HEK293 (cell line): ENCODE results near the gene UNG.

Source experiments
- BCL11A ChIP-seq: fragments of 450-650 bp; formaldehyde crosslinking; IDR thresholded peaks from 2 replicates; pipeline ENCODE4 v1.5.1; 2016; ENCODE audit warnings: low read depth, missing biosample characterization, missing genetic modification characterization
- BCL11B ChIP-seq: fragments of 450-650 bp; formaldehyde crosslinking; IDR thresholded peaks from 2 replicates; pipeline ENCODE4 v1.5.1; 2016; ENCODE audit warnings: low read depth, missing biosample characterization, missing genetic modification characterization
- GLI4 ChIP-seq: fragments of 450-650 bp; formaldehyde crosslinking; IDR thresholded peaks from 2 replicates; pipeline ENCODE4 v1.5.1; 2016; ENCODE audit warnings: missing biosample characterization, missing genetic modification characterization
- IKZF3 ChIP-seq: fragments of 450-650 bp; IDR thresholded peaks from 2 replicates; pipeline ENCODE4 v1.5.0; 2018; ENCODE audit warnings: missing biosample characterization, mild to moderate bottlenecking, missing genetic modification characterization, moderate library complexity
- KLF7 ChIP-seq: fragments of 450-650 bp; formaldehyde crosslinking; IDR thresholded peaks from 2 replicates; pipeline ENCODE4 v1.5.1; 2016; ENCODE audit warnings: missing biosample characterization, missing genetic modification characterization, borderline replicate concordance
- MYNN ChIP-seq: fragments of 450-650 bp; formaldehyde crosslinking; IDR thresholded peaks from 2 replicates; pipeline ENCODE4 v1.5.1; 2016; ENCODE audit warnings: missing biosample characterization, missing genetic modification characterization, borderline replicate concordance
- SP7 ChIP-seq: fragments of 450-650 bp; formaldehyde crosslinking; IDR thresholded peaks from 2 replicates; pipeline ENCODE4 v1.5.1; 2016; ENCODE audit warnings: missing biosample characterization, missing genetic modification characterization
- TCF7L2 ChIP-seq: IDR thresholded peaks from 2 replicates; pipeline ENCODE4 v1.6.1; 2011; ENCODE audit warnings: low read depth, mild to moderate bottlenecking, inconsistent platforms, low read length, moderate library complexity, borderline replicate concordance
- TRIM28 ChIP-seq: IDR thresholded peaks from 2 replicates; pipeline ENCODE4 v1.6.1; 2011; ENCODE audit warnings: low read length, control low read depth, borderline replicate concordance
- ZBTB48 ChIP-seq: fragments of 450-650 bp; formaldehyde crosslinking; IDR thresholded peaks from 2 replicates; pipeline ENCODE4 v1.5.1; 2016; ENCODE audit warnings: missing biosample characterization, missing genetic modification characterization
- ZBTB8A ChIP-seq: fragments of 450-650 bp; formaldehyde crosslinking; IDR thresholded peaks from 2 replicates; pipeline ENCODE4 v1.5.1; 2016; ENCODE audit warnings: missing biosample characterization, missing genetic modification characterization
- ZNF148 ChIP-seq: fragments of 450-650 bp; formaldehyde crosslinking; IDR thresholded peaks from 2 replicates; pipeline ENCODE4 v1.5.0; 2017; ENCODE audit warnings: missing biosample characterization, missing genetic modification characterization, borderline replicate concordance
- ZNF16 ChIP-seq: fragments of 450-650 bp; formaldehyde crosslinking; IDR thresholded peaks from 2 replicates; pipeline ENCODE4 v1.5.1; 2016; ENCODE audit warnings: low read depth, missing biosample characterization, missing genetic modification characterization
- ZNF202 ChIP-seq: fragments of 450-650 bp; formaldehyde crosslinking; IDR thresholded peaks from 2 replicates; pipeline ENCODE4 v1.5.1; 2016; ENCODE audit warnings: missing biosample characterization, missing genetic modification characterization, borderline replicate concordance
- ZNF223 ChIP-seq: fragments of 450-650 bp; formaldehyde crosslinking; IDR thresholded peaks from 2 replicates; pipeline ENCODE4 v1.5.1; 2016; ENCODE audit warnings: missing biosample characterization, missing genetic modification characterization
- ZNF248 ChIP-seq: fragments of 450-650 bp; formaldehyde crosslinking; IDR thresholded peaks from 2 replicates; pipeline ENCODE4 v1.5.1; 2017; ENCODE audit warnings: missing biosample characterization, missing genetic modification characterization
- ZNF280C ChIP-seq: fragments of 450-650 bp; formaldehyde crosslinking; IDR thresholded peaks from 2 replicates; pipeline ENCODE4 v1.5.1; 2016; ENCODE audit warnings: missing biosample characterization, missing genetic modification characterization
- ZNF350 ChIP-seq: fragments of 450-650 bp; formaldehyde crosslinking; IDR thresholded peaks from 2 replicates; pipeline ENCODE4 v1.5.0; 2017; ENCODE audit warnings: missing biosample characterization, mild to moderate bottlenecking, missing genetic modification characterization
- ZNF394 ChIP-seq: fragments of 450-650 bp; formaldehyde crosslinking; IDR thresholded peaks from 2 replicates; pipeline ENCODE4 v1.5.1; 2016; ENCODE audit warnings: missing biosample characterization, missing genetic modification characterization, mild to moderate bottlenecking, moderate library complexity, borderline replicate concordance
- ZNF416 ChIP-seq: fragments of 450-650 bp; formaldehyde crosslinking; IDR thresholded peaks from 2 replicates; pipeline ENCODE4 v1.5.1; 2016; ENCODE audit warnings: missing biosample characterization, missing genetic modification characterization
- ZNF426 ChIP-seq: fragments of 450-650 bp; formaldehyde crosslinking; IDR thresholded peaks from 2 replicates; pipeline ENCODE4 v1.5.1; 2017; ENCODE audit warnings: missing biosample characterization, missing genetic modification characterization, mild to moderate bottlenecking, inconsistent platforms, moderate library complexity
- ZNF521 ChIP-seq: fragments of 450-650 bp; formaldehyde crosslinking; IDR thresholded peaks from 2 replicates; pipeline ENCODE4 v1.5.1; 2017; ENCODE audit warnings: missing biosample characterization, mild to moderate bottlenecking, missing genetic modification characterization
- ZNF571 ChIP-seq: fragments of 450-650 bp; formaldehyde crosslinking; IDR thresholded peaks from 2 replicates; pipeline ENCODE4 v1.5.0; 2017; ENCODE audit warnings: missing biosample characterization, missing genetic modification characterization
- ZNF664 ChIP-seq: fragments of 450-650 bp; formaldehyde crosslinking; IDR thresholded peaks from 2 replicates; pipeline ENCODE4 v1.5.1; 2016; ENCODE audit warnings: missing biosample characterization, missing genetic modification characterization
- ZNF776 ChIP-seq: fragments of 450-650 bp; formaldehyde crosslinking; IDR thresholded peaks from 2 replicates; pipeline ENCODE4 v1.5.0; 2017; ENCODE audit warnings: missing biosample characterization, missing genetic modification characterization, borderline replicate concordance
- ZNF777 ChIP-seq: fragments of 450-650 bp; formaldehyde crosslinking; IDR thresholded peaks from 2 replicates; pipeline ENCODE4 v1.5.1; 2017; ENCODE audit warnings: missing biosample characterization, missing genetic modification characterization, borderline replicate concordance
- ZNF791 ChIP-seq: fragments of 450-650 bp; formaldehyde crosslinking; IDR thresholded peaks from 2 replicates; pipeline ENCODE4 v1.5.1; 2016; ENCODE audit warnings: missing biosample characterization, missing genetic modification characterization
- ZNF792 ChIP-seq: fragments of 450-650 bp; formaldehyde crosslinking; IDR thresholded peaks from 2 replicates; pipeline ENCODE4 v1.5.1; 2016; ENCODE audit warnings: missing biosample characterization, missing genetic modification characterization
- ZSCAN30 ChIP-seq: fragments of 450-650 bp; IDR thresholded peaks from 2 replicates; pipeline ENCODE4 v1.5.1; 2018; ENCODE audit warnings: missing biosample characterization, mild to moderate bottlenecking, missing genetic modification characterization, moderate library complexity
- TF ChIP-seq, protein P1 (sequence below): fragments of 450-650 bp; formaldehyde crosslinking; IDR thresholded peaks from 2 replicates; pipeline ENCODE4 v1.5.1; 2016; ENCODE audit warnings: missing biosample characterization, missing genetic modification characterization, borderline replicate concordance
- TF ChIP-seq, protein P2 (sequence below): fragments of 450-650 bp; formaldehyde crosslinking; IDR thresholded peaks from 2 replicates; pipeline ENCODE4 v1.5.1; 2017; ENCODE audit warnings: missing biosample characterization, missing genetic modification characterization

UNG gene

DNA sequence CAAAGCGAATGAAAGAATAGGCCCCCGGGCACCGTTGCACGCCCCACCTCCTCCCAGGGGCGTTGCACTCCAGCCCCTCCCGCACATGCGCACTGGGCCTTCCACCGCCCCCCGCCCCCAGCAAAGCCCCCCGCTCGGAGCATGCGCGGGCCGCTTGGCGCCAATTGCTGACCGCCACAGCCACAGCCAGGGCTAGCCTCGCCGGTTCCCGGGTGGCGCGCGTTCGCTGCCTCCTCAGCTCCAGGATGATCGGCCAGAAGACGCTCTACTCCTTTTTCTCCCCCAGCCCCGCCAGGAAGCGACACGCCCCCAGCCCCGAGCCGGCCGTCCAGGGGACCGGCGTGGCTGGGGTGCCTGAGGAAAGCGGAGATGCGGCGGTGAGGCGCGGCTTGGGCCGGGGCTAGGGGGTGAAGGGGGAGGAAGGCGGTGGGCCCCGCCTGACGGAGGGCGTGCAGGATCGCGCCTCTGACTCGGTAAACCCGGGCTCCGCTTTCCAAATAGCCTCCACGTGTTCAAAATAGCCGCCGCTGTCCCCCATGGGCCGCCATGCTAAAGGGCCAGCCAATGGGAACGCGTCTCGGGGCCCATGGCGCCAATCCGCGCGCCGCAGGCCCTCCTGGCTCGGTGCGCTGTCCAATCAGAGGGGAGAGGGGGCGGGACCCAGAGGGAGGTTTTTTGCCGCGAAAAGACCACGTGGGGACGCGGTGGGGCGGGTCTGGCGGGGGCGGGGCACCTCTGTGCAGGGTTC lies at the start of gene UNG (continued):
- TF ChIP-seq BCL11A (tag by site-specific recombination): no peak
- no peak for TF ChIP-seq ZNF521 (tag by site-specific recombination)
- TF ChIP-seq ZSCAN30 (tag by site-specific recombination): peak; percentile 55; the same call in 1 of the 2 replicates
- no peak for TF ChIP-seq IKZF3
- TF ChIP-seq ZNF416 (tag by site-specific recombination): no peak
- 0 out of 2 replicates have a peak, but pooled peaks have one; percentile 29 for TF ChIP-seq ZBTB8A (tag by site-specific recombination)
- TF ChIP-seq ZNF350 (tag by site-specific recombination): no peak
- TF ChIP-seq KLF7 (tag by site-specific recombination): peak; percentile 31; the same call in 1 of the 2 replicates
- TF ChIP-seq ZNF776 (tag by site-specific recombination): no peak
- TF ChIP-seq ZNF777 (tag by site-specific recombination): peak; percentile 65; the same call in 1 of the 2 replicates
- TF ChIP-seq ZNF571 (tag by site-specific recombination): no peak
- no peak for TF ChIP-seq BCL11B (tag by site-specific recombination)
- TF ChIP-seq, protein P1, sequence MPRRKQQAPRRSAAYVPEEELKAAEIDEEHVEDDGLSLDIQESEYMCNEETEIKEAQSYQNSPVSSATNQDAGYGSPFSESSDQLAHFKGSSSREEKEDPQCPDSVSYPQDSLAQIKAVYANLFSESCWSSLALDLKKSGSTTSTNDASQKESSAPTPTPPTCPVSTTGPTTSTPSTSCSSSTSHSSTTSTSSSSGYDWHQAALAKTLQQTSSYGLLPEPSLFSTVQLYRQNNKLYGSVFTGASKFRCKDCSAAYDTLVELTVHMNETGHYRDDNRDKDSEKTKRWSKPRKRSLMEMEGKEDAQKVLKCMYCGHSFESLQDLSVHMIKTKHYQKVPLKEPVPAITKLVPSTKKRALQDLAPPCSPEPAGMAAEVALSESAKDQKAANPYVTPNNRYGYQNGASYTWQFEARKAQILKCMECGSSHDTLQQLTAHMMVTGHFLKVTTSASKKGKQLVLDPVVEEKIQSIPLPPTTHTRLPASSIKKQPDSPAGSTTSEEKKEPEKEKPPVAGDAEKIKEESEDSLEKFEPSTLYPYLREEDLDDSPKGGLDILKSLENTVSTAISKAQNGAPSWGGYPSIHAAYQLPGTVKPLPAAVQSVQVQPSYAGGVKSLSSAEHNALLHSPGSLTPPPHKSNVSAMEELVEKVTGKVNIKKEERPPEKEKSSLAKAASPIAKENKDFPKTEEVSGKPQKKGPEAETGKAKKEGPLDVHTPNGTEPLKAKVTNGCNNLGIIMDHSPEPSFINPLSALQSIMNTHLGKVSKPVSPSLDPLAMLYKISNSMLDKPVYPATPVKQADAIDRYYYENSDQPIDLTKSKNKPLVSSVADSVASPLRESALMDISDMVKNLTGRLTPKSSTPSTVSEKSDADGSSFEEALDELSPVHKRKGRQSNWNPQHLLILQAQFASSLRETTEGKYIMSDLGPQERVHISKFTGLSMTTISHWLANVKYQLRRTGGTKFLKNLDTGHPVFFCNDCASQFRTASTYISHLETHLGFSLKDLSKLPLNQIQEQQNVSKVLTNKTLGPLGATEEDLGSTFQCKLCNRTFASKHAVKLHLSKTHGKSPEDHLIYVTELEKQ (tag by site-specific recombination): no peak
- no peak for TF ChIP-seq ZNF148 (tag by site-specific recombination)
- TF ChIP-seq, protein P2, sequence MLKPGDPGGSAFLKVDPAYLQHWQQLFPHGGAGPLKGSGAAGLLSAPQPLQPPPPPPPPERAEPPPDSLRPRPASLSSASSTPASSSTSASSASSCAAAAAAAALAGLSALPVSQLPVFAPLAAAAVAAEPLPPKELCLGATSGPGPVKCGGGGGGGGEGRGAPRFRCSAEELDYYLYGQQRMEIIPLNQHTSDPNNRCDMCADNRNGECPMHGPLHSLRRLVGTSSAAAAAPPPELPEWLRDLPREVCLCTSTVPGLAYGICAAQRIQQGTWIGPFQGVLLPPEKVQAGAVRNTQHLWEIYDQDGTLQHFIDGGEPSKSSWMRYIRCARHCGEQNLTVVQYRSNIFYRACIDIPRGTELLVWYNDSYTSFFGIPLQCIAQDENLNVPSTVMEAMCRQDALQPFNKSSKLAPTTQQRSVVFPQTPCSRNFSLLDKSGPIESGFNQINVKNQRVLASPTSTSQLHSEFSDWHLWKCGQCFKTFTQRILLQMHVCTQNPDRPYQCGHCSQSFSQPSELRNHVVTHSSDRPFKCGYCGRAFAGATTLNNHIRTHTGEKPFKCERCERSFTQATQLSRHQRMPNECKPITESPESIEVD (tag by site-specific recombination): no peak
- TF ChIP-seq GLI4: no peak
- no peak for TF ChIP-seq MYNN (tag by site-specific recombination)
- no peak for TF ChIP-seq ZNF792 (tag by site-specific recombination)
- TF ChIP-seq ZNF223 (tag by site-specific recombination): no peak
- TF ChIP-seq ZNF248 (tag by site-specific recombination): no peak
- TF ChIP-seq TCF7L2: no peak
- peak; percentile 17; the same call in 1 of the 2 replicates for TF ChIP-seq ZBTB48 (tag by site-specific recombination)
- TF ChIP-seq ZNF791 (tag by site-specific recombination): no peak
- no peak for TF ChIP-seq ZNF202 (tag by site-specific recombination)
- no peak for TF ChIP-seq ZNF426 (tag by site-specific recombination)
- TF ChIP-seq SP7 (tag by site-specific recombination): no peak; the same call in 1 of the 2 replicates
- TF ChIP-seq ZNF394 (tag by site-specific recombination): peak; percentile 23; the same call in 1 of the 2 replicates
- TF ChIP-seq ZNF280C: no peak
- TF ChIP-seq ZNF664 (tag by site-specific recombination): no peak
- TF ChIP-seq ZNF16 (tag by site-specific recombination): 0 out of 2 replicates have a peak, but pooled peaks have one; percentile 11
- TF ChIP-seq TRIM28: no peak
